ENCODE data around the gene SLC30A7.

SLC30A7 gene

GRCh38 chr1:100972185-100972584 is 76.3 kb downstream of the SLC30A7 start:
- TF ChIP-seq EP300 (IDR thresholded peaks at IDR 0.05; ENCODE audit: borderline replicate concordance) (no peak), USF1 (IDR thresholded peaks at IDR 0.05) (no peak), ZBTB7A (IDR thresholded peaks at IDR 0.05; ENCODE audit: low read depth) (no peak), NFIC (IDR thresholded peaks at IDR 0.05) (no peak), YY1 (IDR thresholded peaks at IDR 0.05; ENCODE audit: low read depth) (no peak)

- TF ChIP-seq CREB1 (IDR thresholded peaks at IDR 0.05; ENCODE audit: low read depth) (no peak), TEAD4 (IDR thresholded peaks at IDR 0.05) (no peak), RAD21 (IDR thresholded peaks at IDR 0.05; ENCODE audit: low read depth) (no peak), NFIC (IDR thresholded peaks at IDR 0.05) (no peak), TCF12 (IDR thresholded peaks at IDR 0.05; ENCODE audit: low read depth) (no peak), FOXM1 (IDR thresholded peaks at IDR 0.05; ENCODE audit: borderline replicate concordance, low read depth) (no peak), EGR1 (IDR thresholded peaks at IDR 0.05) (no peak), REST (IDR thresholded peaks at IDR 0.05; ENCODE audit: low read depth) (no peak), YY1 (IDR thresholded peaks at IDR 0.05; ENCODE audit: low read depth) (no peak), TAF1 (IDR thresholded peaks at IDR 0.05; ENCODE audit: low read depth) (no peak), EP300 (IDR thresholded peaks at IDR 0.05; ENCODE audit: borderline replicate concordance) (no peak)
These were observed 81.0 kb downstream of the SLC30A7 start for GRCh38 chr1:100976936-100977335.

GRCh38 chr1:100979631-100980030 is 83.7 kb downstream of the SLC30A7 start:
- no peak for TF ChIP-seq ZBTB7A (IDR thresholded peaks at IDR 0.05; ENCODE audit: low read depth)
- TF ChIP-seq TAF1 (IDR thresholded peaks at IDR 0.05; ENCODE audit: low read depth): no peak
- TF ChIP-seq TEAD4 (IDR thresholded peaks at IDR 0.05): no peak
- TF ChIP-seq FOXM1 (IDR thresholded peaks at IDR 0.05; ENCODE audit: borderline replicate concordance, low read depth): no peak
- no peak for TF ChIP-seq CREB1 (IDR thresholded peaks at IDR 0.05; ENCODE audit: low read depth)
- TF ChIP-seq CEBPB (IDR thresholded peaks at IDR 0.05): no peak
- TF ChIP-seq USF1 (IDR thresholded peaks at IDR 0.05): no peak
- no peak for TF ChIP-seq TCF12 (IDR thresholded peaks at IDR 0.05; ENCODE audit: low read depth)
- no peak for TF ChIP-seq RAD21 (IDR thresholded peaks at IDR 0.05; ENCODE audit: low read depth)
- no peak for TF ChIP-seq EP300 (IDR thresholded peaks at IDR 0.05; ENCODE audit: borderline replicate concordance)
- TF ChIP-seq EGR1 (IDR thresholded peaks at IDR 0.05): no peak

GRCh38 chr1:100982793-100983192 is 86.9 kb downstream of the SLC30A7 start:
- TF ChIP-seq YY1 (IDR thresholded peaks at IDR 0.05; ENCODE audit: low read depth): no peak
- TF ChIP-seq ZBTB7A (IDR thresholded peaks at IDR 0.05; ENCODE audit: low read depth): no peak
- no peak for TF ChIP-seq NFIC (IDR thresholded peaks at IDR 0.05)
- TF ChIP-seq EGR1 (IDR thresholded peaks at IDR 0.05): no peak
- no peak for TF ChIP-seq REST (IDR thresholded peaks at IDR 0.05; ENCODE audit: low read depth)

- no peak for TF ChIP-seq ZBTB7A (IDR thresholded peaks at IDR 0.05; ENCODE audit: low read depth)
These were observed 92.2 kb downstream of the SLC30A7 start for GRCh38 chr1:100988121-100988520.

GRCh38 chr1:100989306-100990077 is 93.6 kb downstream of the SLC30A7 start:
- TF ChIP-seq REST (IDR thresholded peaks at IDR 0.05; ENCODE audit: low read depth): no peak
- no peak for TF ChIP-seq MAX (IDR thresholded peaks at IDR 0.05)
- TF ChIP-seq CEBPB (IDR thresholded peaks at IDR 0.05): no peak
- no peak for TF ChIP-seq NFIC (IDR thresholded peaks at IDR 0.05)
- no peak for TF ChIP-seq FOXM1 (IDR thresholded peaks at IDR 0.05; ENCODE audit: borderline replicate concordance, low read depth)
- TF ChIP-seq EGR1 (IDR thresholded peaks at IDR 0.05): no peak
- no peak for TF ChIP-seq USF1 (IDR thresholded peaks at IDR 0.05)
- TF ChIP-seq ZBTB7A (IDR thresholded peaks at IDR 0.05; ENCODE audit: low read depth): no peak
- TF ChIP-seq RAD21 (IDR thresholded peaks at IDR 0.05; ENCODE audit: low read depth): no peak
- no peak for TF ChIP-seq TAF1 (IDR thresholded peaks at IDR 0.05; ENCODE audit: low read depth)
- no peak for TF ChIP-seq TEAD4 (IDR thresholded peaks at IDR 0.05)
- no peak for TF ChIP-seq EP300 (IDR thresholded peaks at IDR 0.05; ENCODE audit: borderline replicate concordance)
- TF ChIP-seq CREB1 (IDR thresholded peaks at IDR 0.05; ENCODE audit: low read depth): no peak
- no peak for TF ChIP-seq TCF12 (IDR thresholded peaks at IDR 0.05; ENCODE audit: low read depth)
- TF ChIP-seq YY1 (IDR thresholded peaks at IDR 0.05; ENCODE audit: low read depth): no peak

All from Ishikawa (cell line).